HG02642 (cell line): ENCODE measurements around the gene POC1B.
A peak's percentile ranks its signal among the peaks of the same experiment; 100 is the strongest.
"Not testable (repeated sequence)": the region's sequence is repeated elsewhere in the genome, so short reads cannot be mapped to it uniquely, and the experiment has no call there.

Experiments
- ATAC-seq: cut with Tn5 transposase; IDR thresholded peaks from one replicate; pipeline ENCODE4 v1.9.1; 2021; ENCODE audit warnings: mild to moderate bottlenecking; ENCODE audit not compliant: unreplicated experiment, poor library complexity

POC1B gene

DNA sequence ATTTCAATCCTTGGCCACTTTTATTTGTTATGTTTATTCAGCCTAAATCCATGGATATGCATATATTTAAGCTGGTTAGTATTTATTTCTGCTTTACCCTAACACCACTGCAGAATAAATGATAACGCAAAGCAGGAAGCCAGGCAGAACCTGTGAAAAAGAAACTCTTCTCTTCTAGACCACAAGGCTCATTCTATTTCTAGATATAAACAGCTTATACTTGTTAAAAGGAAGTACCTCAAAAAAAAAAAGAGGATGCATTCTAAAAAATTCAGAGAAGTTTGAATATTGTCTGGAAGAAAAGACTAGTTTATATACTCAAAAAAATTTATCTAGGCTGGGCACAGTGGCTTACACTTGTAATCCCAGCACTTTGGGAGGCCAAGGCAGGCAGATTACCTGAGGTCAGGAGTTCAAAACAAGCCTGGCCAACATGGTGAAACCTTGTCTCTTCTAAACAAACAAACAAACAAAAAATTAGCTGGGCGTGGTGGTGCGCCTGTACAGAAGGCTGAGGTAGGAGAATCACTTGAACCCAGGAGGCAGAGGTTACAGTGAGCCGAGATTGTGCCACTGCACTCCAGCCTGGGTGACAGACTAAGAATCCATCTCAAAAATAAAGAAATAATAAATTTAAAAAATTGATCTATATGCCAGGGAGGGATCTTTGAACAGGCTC lies 57.1 kb downstream of the POC1B start:
- peak; percentile 78 for ATAC-seq

DNA sequence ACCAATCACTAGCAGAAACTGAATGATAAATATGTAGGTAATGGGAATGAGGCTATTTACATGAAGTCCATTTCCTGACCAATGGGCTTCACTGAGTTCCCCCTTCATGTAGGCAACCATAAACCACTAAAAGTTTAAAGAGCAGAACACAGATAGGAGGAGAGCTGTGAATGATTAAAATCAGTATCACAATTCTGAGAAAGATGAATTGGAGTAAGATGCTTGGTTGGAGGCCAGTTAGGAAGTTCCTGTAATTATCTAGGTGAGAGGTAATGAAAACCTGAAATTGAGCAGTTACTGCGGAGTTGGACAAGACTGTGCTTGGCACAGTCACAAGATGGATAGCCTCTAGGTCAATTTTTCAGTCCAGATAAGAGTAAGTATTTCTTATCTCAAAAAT lies 57.8 kb downstream of the POC1B start:
- no peak for ATAC-seq

DNA sequence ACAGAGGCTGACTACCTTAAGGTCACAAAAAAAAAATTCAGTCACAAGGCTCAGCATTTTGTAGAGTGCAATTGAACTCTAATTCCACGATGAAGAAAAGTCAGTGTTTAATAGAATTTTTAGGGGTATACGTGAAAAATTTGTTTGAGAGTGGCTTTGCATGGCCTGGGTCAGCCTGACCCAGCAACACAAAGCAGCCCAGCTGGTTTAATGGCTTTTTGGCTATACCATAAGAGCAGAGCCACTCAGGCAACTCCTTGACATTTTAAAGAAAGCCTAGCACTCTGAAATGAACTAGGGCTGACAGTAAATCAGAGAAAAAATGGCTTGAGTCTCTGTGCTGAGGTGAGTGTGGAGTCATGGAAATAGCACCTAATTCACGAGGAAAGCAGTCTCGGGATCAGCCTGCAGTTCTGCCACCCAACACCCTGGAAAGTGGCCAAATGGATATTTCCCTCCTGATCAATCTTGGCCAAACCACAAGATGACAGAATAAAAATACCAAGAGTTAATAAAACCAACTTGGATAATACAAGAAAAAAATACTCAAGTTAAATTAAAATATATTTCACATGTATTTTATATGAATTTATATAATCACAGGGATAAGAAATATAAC lies 60.8 kb downstream of the POC1B start:
- no peak for ATAC-seq

DNA sequence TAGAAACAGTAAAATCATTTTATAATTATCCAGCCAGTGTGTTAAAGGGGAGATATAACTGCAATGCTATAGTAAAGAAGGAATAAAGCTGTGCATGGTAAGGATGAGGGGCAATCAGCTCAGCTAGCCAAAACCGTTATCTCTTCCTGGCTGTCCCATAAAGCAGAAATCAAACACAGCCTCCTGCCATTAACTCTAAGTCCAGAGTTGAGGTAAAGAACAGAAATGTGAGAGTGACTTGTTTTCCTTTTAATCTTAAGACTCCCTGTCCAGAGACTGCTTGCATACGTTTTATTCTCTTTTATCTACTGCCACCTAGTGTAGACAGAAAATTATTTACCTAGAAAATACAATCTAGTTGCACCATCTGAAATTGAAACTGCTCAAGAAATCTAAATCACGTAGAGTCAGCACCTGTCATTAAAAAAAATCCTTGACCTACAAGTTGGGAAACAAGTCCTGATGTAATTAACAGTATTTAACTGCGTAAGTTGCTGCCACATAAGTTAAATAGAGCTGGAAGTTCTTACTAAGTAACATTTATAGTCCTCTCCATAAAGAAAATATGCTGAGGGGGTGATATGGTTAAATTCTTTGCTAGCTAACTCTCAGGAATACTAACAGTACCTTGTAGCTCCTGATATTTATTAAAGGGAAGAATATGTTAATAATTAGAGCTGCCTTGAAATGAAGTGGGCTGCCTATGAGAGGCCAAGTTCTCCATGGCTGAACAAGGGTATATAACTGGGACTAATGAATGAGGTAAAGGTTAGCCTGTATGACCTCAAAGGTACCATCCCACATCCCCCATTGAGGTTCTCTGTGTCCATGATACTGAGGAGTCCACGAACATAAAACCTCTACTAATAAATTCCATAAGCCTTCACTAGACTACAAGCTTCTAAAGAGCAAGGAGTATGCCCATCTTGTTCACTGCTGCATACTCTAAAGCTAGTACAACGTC lies 63.9 kb downstream of the POC1B start:
- ATAC-seq = peak; percentile 90

DNA sequence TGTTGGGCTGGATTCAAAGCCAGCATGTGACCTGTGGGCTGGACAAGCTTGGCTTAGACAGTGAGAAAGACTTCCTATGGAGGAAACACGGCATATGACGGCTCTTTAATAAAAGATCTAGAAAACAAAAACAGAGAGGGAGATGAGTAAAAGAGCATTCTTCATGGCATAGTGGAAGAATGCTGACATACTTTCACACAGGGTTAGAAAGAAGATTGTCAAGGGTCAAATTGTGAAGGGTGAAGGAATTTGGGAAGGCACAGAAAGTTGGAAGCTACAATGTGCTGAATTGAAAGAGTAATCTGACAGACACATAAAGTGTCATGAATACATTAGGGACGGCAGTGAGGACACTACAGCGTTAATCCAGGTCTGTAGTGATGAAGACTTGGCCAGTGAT lies 64.7 kb downstream of the POC1B start:
- peak; percentile 28 for ATAC-seq

DNA sequence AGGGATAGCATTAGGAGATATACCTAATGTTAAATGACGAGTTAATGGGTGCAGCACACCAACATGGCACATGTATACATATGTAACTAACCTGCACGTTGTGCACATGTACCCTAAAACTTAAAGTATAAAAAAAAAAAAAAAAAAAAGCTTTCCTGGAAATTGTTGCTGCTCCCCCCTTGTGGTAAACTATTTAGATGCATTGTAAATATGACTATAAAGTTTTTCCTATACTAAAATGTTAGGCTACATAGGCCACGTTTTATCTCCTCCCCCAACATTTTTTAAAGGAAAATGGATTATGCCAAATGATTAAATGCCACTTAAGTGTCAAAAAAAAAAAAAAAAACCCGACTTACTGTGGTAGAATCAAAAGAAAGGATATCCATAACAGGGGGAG lies 66.6 kb downstream of the POC1B start:
- ATAC-seq = not testable (repeated sequence)

DNA sequence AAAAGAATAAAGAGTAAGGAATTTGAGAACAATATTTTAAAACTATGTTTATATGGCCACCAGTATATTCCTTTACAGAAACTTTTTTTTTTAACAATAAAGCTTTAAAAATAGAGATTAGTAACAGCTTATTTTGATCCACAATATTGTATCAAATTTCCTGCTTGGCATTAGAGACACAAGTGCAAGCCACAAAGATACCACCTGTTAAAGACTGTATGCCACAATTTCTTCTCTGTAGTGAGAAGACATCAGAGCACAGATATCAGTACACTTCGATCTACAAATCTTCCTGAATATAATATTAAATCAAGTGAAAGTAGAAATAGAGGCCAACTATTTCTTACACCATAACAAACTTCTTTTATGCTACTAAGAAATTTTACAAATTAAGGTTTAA lies 69.3 kb downstream of the POC1B start:
- ATAC-seq = no peak

DNA sequence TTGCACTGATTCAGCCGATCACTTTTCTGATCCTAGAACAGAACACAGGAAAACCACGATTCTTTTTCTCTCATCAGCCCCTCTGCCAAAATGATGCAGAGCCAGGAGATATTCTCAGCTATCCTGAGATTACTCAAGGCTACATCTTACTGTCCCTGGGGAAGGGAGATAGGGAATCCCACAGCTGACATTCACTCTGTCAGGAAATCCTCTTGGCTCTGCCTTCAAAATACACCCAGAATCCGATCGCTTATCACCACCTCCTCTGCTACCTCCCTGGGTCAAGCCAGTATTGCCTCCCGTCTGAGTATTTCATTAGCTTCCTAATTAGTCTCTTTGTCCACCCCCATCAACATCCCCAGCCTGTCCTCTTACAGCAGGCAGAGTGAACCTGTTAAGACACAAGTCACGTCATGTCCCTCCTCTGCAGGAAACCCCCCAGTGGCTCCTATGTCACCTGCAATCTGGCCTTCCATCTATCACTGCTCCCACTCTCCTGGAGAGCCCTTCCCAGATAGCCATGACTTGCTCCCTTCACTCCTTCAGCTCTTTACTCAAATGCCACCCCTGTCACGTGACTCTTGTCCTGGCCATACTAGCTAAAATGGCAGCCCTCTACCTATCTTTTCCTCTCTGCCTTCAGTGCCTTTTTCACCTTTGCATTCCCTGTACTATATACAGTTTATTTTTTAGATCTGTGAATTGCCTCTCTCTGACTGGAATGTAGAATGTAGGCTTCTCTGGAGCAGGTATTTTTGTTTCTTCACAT lies 71.6 kb downstream of the POC1B start:
- ATAC-seq = no peak

DNA sequence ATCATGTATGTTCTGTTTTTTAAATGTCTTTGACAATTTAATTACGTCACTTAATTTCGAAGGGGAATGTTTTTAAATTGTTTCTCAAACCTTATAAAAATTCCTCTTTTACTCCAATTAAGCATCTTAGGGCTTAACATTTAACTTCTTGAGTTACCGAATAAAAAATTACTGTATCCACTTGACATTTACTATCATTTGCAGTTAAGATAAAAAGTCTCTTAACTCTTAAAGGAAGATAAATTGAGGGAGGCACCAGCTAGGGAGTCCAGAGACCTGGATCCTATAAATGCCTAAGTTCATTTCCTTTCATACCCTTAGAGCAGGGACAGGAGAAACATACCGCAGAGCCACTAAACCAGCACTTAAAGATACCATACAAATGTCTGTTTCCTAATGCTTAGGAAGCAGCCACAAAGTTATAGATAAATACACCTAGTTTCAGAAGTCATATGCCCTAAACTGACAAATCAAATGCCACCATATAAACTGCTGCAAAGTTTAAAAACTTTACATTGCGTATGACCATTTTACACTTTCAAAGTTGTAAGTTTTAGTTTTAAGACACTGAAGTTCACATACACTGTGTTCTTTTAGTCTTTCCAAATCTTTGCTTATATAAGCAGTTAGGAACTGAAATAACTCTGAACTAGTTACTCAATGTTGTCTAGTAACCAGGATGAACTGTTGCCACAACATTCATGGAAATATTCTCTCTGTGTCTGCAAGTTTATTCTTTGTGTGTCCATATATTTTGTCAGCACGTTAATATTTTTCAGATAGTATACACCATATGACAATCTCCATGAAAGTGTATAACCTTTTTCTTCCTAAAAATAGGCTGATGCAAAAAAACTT lies 72.5 kb downstream of the POC1B start:
- no peak for ATAC-seq

DNA sequence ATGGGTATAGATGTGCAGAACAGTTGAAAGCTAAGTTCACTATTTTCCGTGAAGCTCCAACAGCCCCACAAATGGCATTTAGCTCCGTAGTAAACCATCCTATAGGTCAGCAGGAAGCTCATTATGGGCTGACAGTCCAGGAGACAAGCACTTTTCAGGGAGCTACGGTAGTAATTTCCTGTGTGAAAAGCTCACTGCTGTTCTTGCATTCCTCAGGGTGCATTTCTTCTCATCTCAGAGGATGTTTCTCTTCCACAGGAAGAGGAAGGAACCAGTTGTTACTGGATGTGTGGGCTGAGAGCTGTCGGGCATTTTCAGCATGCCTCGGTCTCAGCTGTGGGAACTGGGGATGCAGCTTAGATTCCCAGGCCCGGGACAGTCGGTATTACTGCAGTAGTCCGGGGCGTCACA lies 74.0 kb downstream of the POC1B start:
- no peak for ATAC-seq

DNA sequence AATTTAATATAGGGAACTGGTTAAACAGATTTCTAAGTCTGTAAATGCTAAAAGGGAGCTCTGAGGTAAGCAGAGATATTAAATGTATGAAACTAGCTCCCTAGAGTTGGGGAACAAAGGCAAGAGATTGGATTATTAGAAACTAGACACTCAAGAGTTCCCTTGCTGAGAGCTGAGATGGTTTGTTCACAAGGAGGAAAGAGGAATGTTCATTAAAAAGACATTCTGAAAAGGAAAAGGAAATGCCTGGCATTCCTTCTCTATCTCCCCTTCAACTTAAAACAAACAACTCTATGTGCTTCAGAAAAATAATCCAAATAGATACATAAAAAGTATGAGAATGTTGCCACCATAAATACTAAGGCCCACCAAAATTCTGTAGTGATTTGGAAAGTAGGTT lies 74.9 kb downstream of the POC1B start:
- ATAC-seq = no peak

DNA sequence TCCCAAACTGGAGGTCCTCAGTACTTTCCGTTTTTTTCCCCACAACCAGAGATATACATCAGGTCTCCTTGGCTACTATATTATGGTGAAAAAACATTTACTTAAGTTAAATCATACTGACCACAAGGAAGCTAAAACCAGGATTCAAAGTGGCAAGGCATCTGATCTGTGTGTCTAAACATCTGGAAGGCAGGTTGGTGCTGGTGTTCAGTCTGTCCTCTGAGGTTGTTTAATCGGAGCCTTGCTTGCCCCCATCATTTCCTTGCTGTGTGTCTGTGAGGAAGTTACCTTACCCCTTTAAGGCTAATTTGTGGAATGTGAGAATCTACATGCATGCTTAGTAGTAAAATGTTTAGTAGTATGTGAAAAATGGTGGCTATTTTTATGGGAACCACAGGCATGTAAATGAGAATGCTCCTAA lies 76.9 kb downstream of the POC1B start:
- no peak for ATAC-seq

DNA sequence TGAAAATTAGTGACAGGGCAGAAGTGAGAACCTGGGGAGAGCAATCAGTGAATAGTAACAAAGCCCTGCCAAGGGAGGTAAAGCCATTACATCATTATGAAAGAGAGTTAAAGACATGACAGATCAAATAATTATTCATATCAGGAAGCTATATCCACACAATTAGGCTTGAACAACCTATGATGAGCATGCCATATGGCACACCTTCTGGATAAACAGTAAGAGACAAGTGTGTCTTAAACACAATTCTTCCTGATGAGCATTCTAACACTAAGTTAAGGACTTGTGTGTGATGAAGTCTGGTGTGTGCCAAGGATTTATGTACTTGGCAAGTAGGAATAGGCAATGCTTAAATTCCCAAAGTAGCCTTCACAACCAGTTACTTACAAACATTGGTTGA lies 77.3 kb downstream of the POC1B start:
- no peak for ATAC-seq

DNA sequence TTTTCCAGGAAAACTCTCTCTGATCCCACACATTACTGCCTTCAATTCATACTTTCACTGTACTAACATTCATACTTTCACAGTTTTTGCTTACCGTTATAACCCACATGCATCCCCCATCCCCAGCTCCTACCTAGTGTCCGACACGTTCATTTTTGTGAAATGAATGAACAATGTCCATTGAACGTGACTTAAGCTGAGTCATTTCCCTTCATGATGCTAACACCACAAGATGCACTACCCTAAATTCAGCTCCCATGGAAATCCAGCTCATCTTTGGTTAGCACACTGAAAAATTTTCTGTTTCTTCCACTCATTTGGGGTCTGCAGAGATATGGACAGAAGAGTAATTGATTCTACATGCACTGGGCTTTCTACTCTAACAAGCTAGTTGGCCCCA lies 85.9 kb downstream of the POC1B start:
- ATAC-seq = no peak

DNA sequence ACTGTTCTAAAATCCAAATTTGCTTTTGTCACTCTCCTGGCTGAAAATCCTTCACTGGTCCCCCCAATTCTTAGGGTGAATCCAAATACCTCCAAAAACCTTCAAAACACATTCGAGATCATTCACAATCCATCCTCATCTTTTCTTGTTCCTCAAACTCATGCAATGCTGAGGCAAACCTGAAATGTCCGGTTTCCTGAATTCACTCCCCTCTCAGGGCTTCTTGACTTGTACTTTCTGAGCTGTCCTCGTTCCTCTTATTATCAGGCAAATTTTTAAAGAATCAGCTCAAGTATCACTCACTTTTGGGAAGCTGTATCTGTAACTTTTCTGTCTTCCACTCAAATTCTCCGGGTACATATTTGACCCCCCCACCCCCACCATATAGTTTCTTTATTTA lies 88.6 kb downstream of the POC1B start:
- ATAC-seq = no peak

DNA sequence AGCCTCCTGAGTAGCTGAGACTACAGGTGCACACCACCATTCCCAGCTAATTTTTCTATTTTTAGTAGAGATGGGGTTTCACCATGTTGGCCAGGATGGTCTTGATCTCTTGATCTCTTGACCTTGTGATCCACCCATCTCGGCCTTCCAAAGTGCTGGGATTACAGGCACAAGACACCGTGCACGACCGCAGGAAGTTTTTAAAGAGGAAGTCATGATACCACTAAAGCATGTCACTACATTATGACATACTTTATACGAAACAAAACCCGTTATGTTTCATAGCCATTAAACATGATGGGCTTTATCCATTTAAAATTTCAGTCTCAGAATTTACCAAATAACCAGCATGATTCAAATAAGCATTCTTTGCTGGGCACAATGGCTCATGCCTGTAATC lies 89.8 kb downstream of the POC1B start:
- ATAC-seq = no peak

DNA sequence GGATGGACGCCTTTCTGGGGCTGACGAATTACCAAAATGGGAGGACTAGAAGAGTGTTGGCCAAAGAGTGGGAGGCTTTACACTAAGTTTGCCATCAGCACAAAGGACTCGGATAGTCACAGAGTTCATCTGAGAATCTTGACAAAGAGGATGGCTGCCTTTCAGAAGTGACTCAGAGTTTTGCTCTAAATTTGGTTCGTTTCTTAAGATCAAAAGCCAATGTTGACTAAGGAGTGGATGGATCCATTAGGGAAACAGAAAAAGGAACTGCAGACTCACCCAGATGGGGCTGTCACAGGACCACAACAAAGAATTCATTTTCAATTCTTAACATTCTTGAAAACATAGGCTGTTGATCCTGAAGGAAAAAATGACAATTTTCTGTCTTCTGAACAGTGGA lies 92.2 kb downstream of the POC1B start:
- ATAC-seq = no peak

DNA sequence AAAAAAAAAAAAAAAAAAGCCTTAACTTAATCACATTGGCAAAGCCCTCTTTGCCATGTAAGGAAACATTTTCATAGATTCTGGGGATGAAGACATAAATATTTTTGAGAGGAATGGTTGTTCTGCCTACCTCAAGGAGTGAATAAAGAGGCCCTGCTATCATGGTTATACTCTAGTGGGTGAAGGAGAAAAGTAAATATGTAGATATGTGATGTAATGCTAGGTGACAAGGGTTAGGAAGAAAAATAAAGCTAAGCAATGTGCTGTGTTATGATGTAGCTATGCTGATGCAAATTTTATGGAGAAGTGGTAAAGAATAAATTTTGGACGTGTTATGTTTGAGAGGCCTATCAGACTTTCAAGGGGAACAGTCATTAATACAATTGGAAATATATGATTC lies 93.5 kb downstream of the POC1B start:
- ATAC-seq = no peak

DNA sequence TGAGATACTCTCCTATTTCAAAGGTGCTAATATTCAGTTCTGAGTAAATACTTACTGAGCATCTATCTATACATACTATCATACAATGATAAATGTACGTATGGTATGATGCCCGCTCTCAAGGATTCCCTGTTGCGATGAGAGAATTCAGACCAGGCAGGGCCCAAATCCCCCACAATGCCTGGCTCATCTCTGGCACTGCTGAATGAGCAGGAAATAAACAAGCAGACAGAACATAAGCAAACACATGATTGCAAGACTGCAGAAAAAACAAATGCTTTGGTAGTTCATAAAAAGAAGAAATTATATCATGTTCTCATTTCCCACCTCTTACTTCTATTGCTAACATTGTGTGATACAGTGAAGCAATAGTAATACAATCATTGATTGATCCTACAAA lies 96.3 kb downstream of the POC1B start:
- no peak for ATAC-seq
